HG03571 (cell line): Measurements from ENCODE around the gene KRT34.

ENCODE experiments used
- ATAC-seq: cut with Tn5 transposase; IDR thresholded peaks from one replicate; pipeline ENCODE4 v1.9.1; 2021; ENCODE audit not compliant: unreplicated experiment

Gene KRT34

GRCh38 chr17:41333836-41334235, 48.3 kb downstream of the KRT34 start:
- ATAC-seq, result no peak

DNA sequence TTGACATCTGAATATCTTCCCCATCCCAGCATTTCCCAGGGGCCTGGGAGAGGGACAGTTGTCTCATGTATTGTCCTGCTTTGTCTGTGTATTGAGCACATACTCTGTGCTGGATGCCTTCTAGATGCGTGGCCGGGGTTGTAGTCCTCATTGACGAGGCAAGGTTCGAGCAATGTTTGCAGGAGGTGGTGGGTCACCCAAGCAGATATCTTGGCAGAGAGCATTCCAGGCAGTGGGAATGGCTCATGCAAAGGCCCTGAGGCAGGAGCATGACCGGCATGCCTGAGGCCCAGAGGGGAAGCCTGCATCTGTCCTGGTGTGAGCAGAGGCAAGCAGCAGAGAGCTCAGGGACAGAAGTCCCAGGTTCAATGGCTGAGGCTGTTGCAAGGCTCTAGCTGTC, 49.0 kb downstream of the KRT34 start:
- ATAC-seq, result no peak

- no peak for ATAC-seq
These were observed 49.9 kb downstream of the KRT34 start for GRCh38 chr17:41332239-41332638.

DNA sequence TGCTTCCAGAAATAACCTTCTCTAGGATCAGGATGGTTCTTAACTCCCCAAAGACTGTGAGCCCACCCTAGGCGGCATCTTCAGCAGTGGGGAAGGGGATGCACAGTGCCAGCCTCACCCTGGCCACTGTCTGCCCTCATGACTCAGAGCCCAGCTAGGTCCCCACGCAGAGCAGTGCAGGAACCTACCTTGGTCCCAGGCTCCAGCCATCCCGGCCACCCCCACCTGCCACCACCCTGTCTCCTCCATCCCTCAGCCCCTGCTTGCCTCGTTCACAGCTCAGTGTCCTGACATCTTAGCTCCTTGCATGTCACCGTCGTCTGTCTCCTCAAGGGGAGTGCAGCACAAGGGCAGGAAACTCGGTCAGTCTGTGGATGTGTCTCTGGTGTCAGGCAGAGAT, 50.5 kb downstream of the KRT34 start:
- no peak for ATAC-seq

- ATAC-seq, result no peak
These were observed 52.7 kb downstream of the KRT34 start for GRCh38 chr17:41329279-41329948.

DNA sequence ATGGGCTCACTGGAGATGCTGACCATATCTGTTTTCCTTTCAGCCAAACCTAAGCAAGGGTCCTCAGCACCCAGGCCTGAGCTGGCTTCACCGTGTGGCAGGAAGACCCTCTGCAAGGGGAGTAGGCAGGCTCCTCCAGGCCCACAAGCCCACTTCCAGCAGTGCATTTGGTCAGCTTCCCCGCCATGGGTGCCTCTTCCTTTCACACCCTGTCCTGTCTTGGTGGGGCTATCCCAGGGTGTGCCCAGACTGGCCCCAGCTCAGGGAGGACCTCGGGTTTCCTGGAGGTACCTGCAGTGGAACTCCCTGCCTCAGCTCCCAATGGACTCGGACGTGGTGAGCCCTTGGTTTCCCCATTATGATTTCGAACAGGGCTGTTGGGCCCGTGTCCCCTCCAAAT, 53.9 kb downstream of the KRT34 start:
- ATAC-seq, result no peak
